Right lobe of liver (tissue), 4 donors: Measurements from ENCODE around the gene ZFAND2B.

Experiments
- CTCF ChIP-seq, 4 donors: fragments of 200-600 bp in 3 of 4; fragments of 450-650 bp in 1 of 4; IDR thresholded peaks; one replicate each; pipeline versions ENCODE4 v1.5.1 to v1.8.0; 2016 to 2022; ENCODE audit warnings: antibody characterized with exemption in 4 of 4, mild to moderate bottlenecking in 2 of 4
- POLR2A ChIP-seq: fragments of 450-650 bp; IDR thresholded peaks from one replicate; pipeline ENCODE4 v1.6.1; 2017; ENCODE audit warnings: antibody characterized with exemption, mild to moderate bottlenecking
- donor health status: DM: no; HTN: no; CAD: no.
- donor health status: DM: no; HTN: no; CAD: no.
- donor health status: DM: no; HTN: yes; CAD: no.

DNA sequence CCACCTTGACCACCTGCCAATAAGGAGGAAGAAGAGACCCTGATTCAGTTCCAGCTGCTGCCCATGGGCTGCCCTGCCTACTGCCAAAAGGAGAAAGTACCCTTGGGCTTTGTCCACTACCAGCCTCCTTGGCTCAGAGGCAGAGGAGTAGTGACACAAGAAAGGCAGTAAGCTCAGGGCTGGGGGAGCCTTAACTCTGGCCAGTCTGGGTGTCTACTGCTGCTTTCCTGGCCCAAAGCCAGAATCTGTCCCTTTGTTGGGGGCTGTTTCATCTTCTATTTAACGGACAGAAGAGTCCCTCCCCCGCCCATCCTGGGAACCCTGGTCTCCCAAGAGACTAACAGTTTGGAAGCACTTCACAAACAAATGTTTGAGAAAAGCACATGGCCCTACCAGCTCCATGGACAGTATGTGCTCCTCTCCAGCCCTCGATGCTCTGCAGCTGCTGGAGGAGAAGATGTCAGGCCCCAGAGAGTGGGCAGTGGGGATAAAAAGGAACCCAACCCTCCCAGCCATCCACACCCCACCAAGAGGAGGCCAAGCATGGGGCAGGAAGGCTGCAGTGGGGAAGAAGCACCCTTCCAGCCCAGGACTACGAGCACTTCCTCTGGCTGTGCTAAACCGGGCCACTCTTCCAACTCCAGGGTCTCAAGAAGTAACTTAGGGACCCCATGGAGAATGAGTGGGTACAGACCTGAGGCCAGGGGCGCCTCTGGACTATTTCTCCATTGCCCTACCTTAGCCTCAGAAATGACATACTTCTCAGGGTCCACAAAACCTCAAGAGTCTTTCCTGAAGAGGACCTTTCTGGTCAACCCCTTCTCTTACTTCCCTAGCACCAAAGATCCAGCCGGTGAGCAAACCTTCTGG lies 21.7 kb downstream of the ZFAND2B start:
- TF ChIP-seq CTCF (IDR thresholded peaks at IDR 0.05) (no peak), POLR2A (no peak)
